GM12801 (cell line): ENCODE measurements around the gene OPTC.

Experiments
- CTCF ChIP-seq: IDR thresholded peaks from one replicate; pipeline ENCODE4 v1.5.1; 2011; ENCODE audit warnings: control low read depth; ENCODE audit not compliant: insufficient read length; ENCODE audit errors: extremely low read depth

Gene OPTC

GRCh38 chr1:203461717-203462116 lies 32.2 kb upstream of the OPTC start:
- TF ChIP-seq CTCF = no peak

DNA sequence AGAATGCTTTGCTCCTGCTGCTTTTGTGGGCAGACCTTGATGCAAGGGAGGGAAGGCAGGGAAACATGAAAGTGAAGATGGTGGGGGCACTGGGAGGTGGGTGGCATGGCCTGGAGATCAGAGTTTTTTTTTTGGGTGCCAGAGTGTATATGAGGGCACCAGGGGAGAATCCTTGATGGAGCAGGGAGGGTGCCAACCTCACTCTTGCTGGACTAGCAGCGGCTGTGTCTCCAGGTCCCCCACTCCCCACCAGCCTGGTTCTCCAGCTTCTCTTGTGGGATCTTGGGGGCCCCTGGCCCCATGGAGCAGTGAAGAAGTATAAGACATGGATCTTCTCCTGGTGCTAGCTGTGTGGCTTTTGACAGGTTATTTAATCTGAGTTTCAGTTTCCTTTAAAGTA lies 31.8 kb upstream of the OPTC start:
- TF ChIP-seq CTCF = no peak

- no peak for TF ChIP-seq CTCF
Measured at GRCh38 chr1:203462878-203463277, 31.1 kb upstream of the OPTC start.

DNA sequence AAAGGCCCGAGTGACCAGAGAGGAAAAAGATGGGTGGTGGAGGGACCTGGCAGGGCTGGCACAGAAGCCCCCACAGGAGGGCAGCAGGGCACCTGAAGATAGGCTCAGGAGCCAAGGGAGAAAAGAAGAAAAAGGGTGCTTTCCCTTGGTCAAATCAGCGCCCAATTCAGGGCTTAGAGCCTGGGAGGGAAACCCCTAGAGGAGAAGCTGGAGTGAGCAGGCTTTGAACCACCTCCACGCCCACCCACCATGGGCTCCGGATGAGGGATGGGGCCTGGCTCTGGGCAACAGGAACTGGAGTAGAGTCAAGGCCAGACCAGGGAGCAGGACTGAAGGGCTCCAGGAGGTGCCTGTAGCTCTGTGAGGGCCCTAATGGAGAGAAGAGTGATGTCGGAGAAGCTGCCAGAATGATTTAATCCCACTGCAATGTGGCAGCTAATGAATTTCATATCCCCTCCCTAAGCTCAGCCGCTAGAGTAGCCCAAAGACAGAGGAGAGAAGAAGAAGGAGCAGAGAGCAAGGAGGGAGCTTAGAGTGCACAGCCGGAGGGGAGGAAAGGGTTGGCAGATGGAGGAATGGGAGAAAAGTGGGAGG lies 30.4 kb upstream of the OPTC start:
- no peak for TF ChIP-seq CTCF

DNA sequence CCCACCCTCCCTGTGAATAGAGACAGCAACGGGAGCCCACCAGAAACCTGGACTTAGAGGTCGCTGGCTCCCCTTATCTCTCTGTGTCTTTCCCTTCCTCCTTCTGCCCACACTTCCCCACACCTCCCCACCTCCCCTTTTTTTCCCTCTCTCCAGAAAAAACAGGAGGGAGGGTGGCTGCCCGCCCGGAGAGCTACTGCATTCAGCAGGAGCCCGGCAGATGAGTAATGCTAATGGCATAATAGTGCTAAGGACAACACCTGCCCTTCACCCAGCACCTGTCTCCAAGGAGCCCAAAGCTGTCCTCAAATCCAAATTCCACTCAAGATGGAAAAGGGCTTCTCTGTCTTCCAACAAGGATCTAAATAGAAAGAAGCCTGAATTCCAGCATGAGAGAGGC lies 29.7 kb upstream of the OPTC start:
- TF ChIP-seq CTCF = no peak

DNA sequence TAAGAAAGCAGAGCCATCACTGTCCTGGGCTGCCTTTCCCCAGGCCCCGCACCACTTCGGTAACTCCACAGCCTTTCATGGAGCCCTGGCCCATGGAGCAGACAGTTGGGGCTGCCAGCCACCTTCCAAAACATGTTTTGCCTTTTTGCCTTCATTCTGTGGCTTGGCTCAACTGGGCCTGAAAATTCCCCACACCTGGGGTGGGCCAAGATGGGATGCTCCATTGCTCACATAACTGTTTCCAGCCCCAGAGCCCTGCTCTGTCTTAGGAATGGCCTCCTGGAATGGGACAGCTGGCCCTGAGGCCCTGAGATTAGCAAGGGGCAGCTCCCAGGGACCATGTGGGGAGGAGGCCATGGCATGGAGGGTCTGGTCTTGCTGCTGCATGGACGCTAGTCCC lies 29.2 kb upstream of the OPTC start:
- TF ChIP-seq CTCF = no peak

- TF ChIP-seq CTCF = no peak
Measured at GRCh38 chr1:203465146-203465798, 28.7 kb upstream of the OPTC start.
